Nephron progenitor cell (in vitro differentiated cells): ENCODE data around the gene TTC3.
"Not testable (repeated sequence)": the region's sequence is repeated elsewhere in the genome, so short reads cannot be mapped to it uniquely, and the experiment has no call there.

ENCODE experiments used
- DNase-seq: peaks from one replicate; pipeline ENCODE4 v3.0.0; 2021
- H3K27ac Mint-ChIP-seq: 2 replicates; pipeline ENCODE4 v1.8.0; 2021; ENCODE audit warnings: mild to moderate bottlenecking, moderate library complexity, mixed read lengths
- H3K27me3 Mint-ChIP-seq: 2 replicates; pipeline ENCODE4 v1.8.0; 2021; ENCODE audit warnings: mild to moderate bottlenecking, low read depth, mixed read lengths; ENCODE audit not compliant: poor library complexity
- H3K36me3 Mint-ChIP-seq: 2 replicates; pipeline ENCODE4 v1.8.0; 2021; ENCODE audit warnings: low read depth, mixed read lengths
- H3K4me1 Mint-ChIP-seq: 2 replicates; pipeline ENCODE4 v1.8.0; 2021; ENCODE audit warnings: mixed read lengths
- H3K4me3 Mint-ChIP-seq: 2 replicates; pipeline ENCODE4 v1.8.0; 2021; ENCODE audit warnings: mild to moderate bottlenecking, moderate library complexity, mixed read lengths
- H3K9me3 Mint-ChIP-seq: 2 replicates; pipeline ENCODE4 v1.8.0; 2021; ENCODE audit warnings: mild to moderate bottlenecking, moderate library complexity, mixed read lengths
- TF ChIP-seq, protein P1 (sequence below): fragments of 200-600 bp; sonication (generic); IDR thresholded peaks from 2 replicates; pipeline ENCODE4 v1.5.0; 2021; ENCODE audit warnings: antibody characterized with exemption

The TTC3 gene

DNA sequence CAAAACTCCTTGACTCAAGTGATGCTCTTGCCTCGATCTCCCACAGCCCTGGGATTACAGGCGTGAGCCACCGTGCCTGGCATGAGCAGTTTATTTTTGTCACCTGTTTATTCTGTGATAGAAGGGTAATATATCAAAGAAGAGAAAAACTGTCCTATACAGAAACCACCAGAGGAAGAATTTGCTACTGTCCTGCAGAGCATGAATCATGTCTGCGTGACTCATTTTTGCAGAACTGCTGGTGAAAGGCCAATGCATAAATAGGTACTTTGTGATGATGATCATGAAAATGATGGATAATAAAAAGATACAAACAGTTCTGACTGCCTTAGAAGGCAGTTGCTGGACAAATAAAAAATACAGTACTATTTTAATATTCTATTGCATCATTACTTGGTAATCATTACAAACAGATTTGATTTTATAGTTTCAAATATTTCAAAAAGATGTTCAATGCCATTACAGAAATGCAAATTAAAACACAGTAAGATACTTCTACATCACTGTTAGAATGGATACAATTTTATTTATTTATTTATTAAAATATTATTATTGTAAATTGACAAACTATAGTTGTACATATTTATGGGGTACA is 40.1 kb upstream of the TTC3 start:
- no peak overlapping the region for H3K27ac Mint-ChIP-seq
- H3K4me3 Mint-ChIP-seq = no peak overlapping the region
- H3K9me3 Mint-ChIP-seq = no peaks in the 10 kb centered on the region
- H3K27me3 Mint-ChIP-seq = peaks cover 18% of the 10 kb centered on the region
- H3K4me1 Mint-ChIP-seq = no peaks in the 10 kb centered on the region
- no peak for DNase-seq
- TF ChIP-seq, protein P1, sequence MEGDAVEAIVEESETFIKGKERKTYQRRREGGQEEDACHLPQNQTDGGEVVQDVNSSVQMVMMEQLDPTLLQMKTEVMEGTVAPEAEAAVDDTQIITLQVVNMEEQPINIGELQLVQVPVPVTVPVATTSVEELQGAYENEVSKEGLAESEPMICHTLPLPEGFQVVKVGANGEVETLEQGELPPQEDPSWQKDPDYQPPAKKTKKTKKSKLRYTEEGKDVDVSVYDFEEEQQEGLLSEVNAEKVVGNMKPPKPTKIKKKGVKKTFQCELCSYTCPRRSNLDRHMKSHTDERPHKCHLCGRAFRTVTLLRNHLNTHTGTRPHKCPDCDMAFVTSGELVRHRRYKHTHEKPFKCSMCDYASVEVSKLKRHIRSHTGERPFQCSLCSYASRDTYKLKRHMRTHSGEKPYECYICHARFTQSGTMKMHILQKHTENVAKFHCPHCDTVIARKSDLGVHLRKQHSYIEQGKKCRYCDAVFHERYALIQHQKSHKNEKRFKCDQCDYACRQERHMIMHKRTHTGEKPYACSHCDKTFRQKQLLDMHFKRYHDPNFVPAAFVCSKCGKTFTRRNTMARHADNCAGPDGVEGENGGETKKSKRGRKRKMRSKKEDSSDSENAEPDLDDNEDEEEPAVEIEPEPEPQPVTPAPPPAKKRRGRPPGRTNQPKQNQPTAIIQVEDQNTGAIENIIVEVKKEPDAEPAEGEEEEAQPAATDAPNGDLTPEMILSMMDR = no peak
- H3K36me3 Mint-ChIP-seq = no peaks in the 10 kb centered on the region

GRCh38 chr21:37034394-37034793 is 38.7 kb upstream of the TTC3 start:
- not testable (repeated sequence) for H3K4me1 Mint-ChIP-seq, H3K36me3 Mint-ChIP-seq, H3K27ac Mint-ChIP-seq, H3K4me3 Mint-ChIP-seq, DNase-seq, H3K9me3 Mint-ChIP-seq
- H3K27me3 Mint-ChIP-seq = peaks cover 23% of the 10 kb centered on the region

GRCh38 chr21:37036177-37036576 is 36.9 kb upstream of the TTC3 start:
- Mint-ChIP-seq H3K27ac (no peak overlapping the region), H3K36me3 (no peaks in the 10 kb centered on the region), H3K4me3 (no peak overlapping the region), H3K4me1 (no peaks in the 10 kb centered on the region), H3K27me3 (peaks cover 29% of the 10 kb centered on the region), H3K9me3 (no peaks in the 10 kb centered on the region)
- TF ChIP-seq, protein P1 = no peak
- DNase-seq = no peak

DNA sequence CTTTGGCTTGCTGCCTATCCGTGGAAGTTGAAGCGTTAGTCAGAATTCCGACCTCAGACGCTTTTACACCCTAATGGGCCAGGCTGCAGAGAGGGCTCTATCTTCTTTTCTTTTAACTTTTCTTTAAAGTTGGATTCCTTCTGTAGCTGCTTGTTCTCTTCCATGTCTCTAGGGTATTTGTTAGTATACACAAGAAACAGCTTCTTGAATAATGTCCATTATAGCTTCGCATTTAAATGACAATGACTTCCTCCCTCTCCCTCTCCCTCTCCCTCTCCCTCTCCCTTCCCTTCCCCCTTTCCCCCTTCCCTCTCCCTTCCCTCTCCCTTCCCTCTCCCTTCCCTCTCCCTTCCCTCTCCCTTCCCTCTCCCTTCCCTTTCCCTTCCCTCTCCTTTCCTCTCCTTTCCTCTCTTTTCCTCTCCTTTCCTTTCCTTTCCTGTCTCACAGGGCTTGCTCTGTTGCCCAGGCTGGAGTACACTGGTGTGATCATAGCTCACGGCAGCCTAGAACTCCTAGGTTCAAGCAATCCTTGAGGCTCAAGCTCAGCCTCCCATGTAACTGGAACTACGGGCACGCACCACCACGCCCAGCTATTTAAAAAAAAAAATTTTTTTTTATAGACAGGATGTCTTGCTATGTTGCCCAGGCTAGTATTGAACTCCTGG is 33.5 kb upstream of the TTC3 start:
- TF ChIP-seq, protein P1 = no peak
- H3K27me3 Mint-ChIP-seq = peaks cover 24% of the 10 kb centered on the region
- DNase-seq = no peak
- no peaks in the 10 kb centered on the region for H3K36me3 Mint-ChIP-seq
- H3K4me3 Mint-ChIP-seq = no peak overlapping the region
- H3K9me3 Mint-ChIP-seq = no peaks in the 10 kb centered on the region
- peak overlapping the region; percentile 33 for H3K27ac Mint-ChIP-seq
- peaks cover 5% of the 10 kb centered on the region for H3K4me1 Mint-ChIP-seq

DNA sequence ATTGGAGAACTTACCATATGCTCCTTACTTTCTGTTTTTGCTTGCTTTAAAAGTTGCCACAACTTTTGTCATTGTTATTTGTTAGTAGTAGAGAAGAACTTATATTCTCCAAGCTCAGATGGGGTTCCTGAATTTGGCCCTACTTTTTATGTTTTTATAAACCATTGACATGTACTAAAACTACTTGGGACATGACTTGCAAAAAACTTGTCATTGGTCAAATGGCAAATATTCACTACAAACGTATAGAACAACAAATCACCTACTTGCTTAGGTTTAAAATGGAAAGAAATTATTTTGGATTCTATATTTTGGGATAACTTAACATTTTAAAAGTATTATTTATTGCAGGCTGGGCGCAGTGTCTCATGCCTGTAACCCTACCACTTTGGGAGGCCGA is 32.8 kb upstream of the TTC3 start:
- TF ChIP-seq, protein P1 = no peak
- no peak overlapping the region for H3K4me3 Mint-ChIP-seq
- no peak overlapping the region for H3K27ac Mint-ChIP-seq
- H3K4me1 Mint-ChIP-seq = peaks cover 5% of the 10 kb centered on the region
- H3K36me3 Mint-ChIP-seq = no peaks in the 10 kb centered on the region
- no peaks in the 10 kb centered on the region for H3K9me3 Mint-ChIP-seq
- peaks cover 23% of the 10 kb centered on the region for H3K27me3 Mint-ChIP-seq
- no peak for DNase-seq

- Mint-ChIP-seq H3K27ac (no peak overlapping the region), H3K4me3 (no peak overlapping the region), H3K4me1 (peaks cover 11% of the 10 kb centered on the region), H3K36me3 (no peaks in the 10 kb centered on the region), H3K9me3 (no peaks in the 10 kb centered on the region), H3K27me3 (peaks cover 21% of the 10 kb centered on the region)
- TF ChIP-seq, protein P1 = no peak
- DNase-seq = no peak
Observed at GRCh38 chr21:37041706-37042271, 31.3 kb upstream of the TTC3 start.
